ENCODE results near the gene SH3BP2. TPM values are rescaled to one million over a fixed set of nuclear protein-coding genes. Genes with fewer than 3 reads are reported as not detected.

SH3BP2 gene, protein sequence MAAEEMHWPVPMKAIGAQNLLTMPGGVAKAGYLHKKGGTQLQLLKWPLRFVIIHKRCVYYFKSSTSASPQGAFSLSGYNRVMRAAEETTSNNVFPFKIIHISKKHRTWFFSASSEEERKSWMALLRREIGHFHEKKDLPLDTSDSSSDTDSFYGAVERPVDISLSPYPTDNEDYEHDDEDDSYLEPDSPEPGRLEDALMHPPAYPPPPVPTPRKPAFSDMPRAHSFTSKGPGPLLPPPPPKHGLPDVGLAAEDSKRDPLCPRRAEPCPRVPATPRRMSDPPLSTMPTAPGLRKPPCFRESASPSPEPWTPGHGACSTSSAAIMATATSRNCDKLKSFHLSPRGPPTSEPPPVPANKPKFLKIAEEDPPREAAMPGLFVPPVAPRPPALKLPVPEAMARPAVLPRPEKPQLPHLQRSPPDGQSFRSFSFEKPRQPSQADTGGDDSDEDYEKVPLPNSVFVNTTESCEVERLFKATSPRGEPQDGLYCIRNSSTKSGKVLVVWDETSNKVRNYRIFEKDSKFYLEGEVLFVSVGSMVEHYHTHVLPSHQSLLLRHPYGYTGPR
- 35.4 TPM for polyA plus RNA-seq (2012; ENCODE audit: insufficient read depth, insufficient read length, low read depth)

DNA sequence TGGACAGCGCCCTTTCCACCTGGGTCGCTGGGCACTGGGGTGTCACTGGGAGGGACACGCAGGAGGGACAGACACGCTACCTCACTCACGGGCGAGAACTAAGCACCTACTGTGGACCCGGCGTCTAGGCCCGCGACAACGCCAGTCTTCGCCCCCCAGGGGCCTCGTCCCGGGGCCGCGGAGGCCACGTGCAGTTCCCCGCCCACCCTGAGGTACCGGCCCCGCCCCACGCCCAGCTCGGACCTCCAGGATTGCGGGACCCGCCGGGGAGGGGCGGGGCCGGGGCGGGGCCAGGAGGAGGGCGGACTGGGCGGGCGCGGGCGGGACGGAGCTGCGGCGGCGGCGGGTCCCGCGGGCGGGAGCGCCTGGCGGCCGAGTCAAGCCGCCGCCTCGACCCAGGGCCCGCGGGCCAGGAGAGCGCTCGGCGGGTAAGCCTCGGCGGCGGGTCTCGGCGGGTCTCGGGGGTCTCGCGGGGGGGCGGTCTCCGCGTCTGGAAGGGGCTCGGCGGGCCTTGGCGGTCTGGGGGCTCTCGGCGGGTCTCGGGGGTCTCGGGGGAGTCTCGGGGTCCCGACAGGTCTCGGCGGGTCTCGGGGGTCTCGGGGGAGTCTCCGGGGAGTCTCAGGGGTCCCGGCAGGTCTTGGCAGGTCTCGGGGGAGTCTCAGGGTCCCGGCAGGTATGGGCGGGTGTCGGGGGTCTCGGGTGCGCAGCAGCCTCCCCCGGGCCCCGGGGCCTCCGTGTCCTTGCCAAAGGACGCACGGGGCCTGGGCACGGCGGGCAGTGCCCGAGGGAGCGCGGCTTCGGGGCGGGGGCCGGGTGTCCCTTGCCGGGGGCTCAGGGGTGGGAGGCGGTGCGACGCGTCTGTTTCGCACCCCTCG lies at the start of gene SH3BP2:
SH3BP2 (plus strand) TSS at position 375 of the 875 bp plus-strand sequence. CDS start 27,533 bp downstream, outside the sequence.
- DNase-seq = peak; percentile 85
- TF ChIP-seq, protein P1, sequence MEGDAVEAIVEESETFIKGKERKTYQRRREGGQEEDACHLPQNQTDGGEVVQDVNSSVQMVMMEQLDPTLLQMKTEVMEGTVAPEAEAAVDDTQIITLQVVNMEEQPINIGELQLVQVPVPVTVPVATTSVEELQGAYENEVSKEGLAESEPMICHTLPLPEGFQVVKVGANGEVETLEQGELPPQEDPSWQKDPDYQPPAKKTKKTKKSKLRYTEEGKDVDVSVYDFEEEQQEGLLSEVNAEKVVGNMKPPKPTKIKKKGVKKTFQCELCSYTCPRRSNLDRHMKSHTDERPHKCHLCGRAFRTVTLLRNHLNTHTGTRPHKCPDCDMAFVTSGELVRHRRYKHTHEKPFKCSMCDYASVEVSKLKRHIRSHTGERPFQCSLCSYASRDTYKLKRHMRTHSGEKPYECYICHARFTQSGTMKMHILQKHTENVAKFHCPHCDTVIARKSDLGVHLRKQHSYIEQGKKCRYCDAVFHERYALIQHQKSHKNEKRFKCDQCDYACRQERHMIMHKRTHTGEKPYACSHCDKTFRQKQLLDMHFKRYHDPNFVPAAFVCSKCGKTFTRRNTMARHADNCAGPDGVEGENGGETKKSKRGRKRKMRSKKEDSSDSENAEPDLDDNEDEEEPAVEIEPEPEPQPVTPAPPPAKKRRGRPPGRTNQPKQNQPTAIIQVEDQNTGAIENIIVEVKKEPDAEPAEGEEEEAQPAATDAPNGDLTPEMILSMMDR (IDR thresholded peaks at IDR 0.05; ENCODE audit: low read depth, low read length) = no peak
- Histone ChIP-seq H3K4me1 (peaks cover 35% of the 10 kb centered on the region), H3K36me3 (no peaks in the 10 kb centered on the region), H3K27me3 (no peaks in the 10 kb centered on the region), H3K9me3 (no peaks in the 10 kb centered on the region), H3K4me3 (ENCODE audit: low read depth, low read length) (peak within 1 kb of the TSS; percentile 47)

DNA sequence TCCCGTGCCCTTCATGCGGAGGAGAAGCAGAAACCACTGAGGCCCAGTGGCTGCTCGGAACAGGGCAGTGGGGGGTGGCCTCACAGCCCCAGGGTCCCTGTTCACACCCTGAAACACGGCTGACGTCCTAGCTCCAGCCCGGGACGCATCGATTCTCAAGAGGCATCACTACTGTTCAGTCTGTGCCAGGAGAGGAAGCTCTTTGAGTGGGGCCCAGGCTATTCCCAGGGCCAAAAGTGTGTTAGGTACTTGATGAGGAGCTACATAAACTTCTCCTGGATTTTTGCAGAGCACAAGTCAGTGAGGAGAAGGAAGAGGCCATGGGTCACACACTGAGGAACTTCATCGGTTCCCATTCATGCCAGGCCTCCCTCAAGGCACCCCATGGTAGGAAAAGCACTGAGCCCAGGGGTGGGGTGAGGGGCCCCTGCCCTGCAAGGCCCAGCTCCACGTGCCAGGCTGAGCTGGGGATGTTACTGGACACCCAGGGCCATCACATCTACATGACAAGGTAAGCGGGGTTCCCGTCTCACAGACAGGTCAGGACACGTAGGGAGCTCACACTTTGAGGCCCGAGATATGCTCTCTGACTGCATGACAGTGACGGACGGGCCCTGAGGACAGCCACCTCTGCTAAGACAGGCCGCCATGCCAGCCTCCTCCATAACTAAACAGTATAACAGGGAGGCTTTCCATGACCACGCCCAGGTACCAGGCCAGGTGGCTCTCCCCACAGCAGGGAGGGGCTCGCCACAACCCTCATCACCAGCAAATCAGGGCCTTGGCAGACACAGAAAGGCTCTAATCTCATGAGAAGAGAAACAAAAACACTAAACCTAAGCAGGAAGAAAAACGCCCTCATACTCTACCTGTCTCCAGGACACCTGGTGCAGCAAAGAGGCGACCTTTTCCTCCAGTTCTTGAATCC lies 49.1 kb upstream of the SH3BP2 start:
- Histone ChIP-seq H3K4me1 (peaks cover 23% of the 10 kb centered on the region), H3K4me3 (ENCODE audit: low read depth, low read length) (no peak overlapping the region), H3K9me3 (no peaks in the 10 kb centered on the region), H3K36me3 (peaks cover 48% of the 10 kb centered on the region), H3K27me3 (no peaks in the 10 kb centered on the region)
- DNase-seq = no peak
- TF ChIP-seq, protein P1 (IDR thresholded peaks at IDR 0.05; ENCODE audit: low read depth, low read length) = no peak

DNA sequence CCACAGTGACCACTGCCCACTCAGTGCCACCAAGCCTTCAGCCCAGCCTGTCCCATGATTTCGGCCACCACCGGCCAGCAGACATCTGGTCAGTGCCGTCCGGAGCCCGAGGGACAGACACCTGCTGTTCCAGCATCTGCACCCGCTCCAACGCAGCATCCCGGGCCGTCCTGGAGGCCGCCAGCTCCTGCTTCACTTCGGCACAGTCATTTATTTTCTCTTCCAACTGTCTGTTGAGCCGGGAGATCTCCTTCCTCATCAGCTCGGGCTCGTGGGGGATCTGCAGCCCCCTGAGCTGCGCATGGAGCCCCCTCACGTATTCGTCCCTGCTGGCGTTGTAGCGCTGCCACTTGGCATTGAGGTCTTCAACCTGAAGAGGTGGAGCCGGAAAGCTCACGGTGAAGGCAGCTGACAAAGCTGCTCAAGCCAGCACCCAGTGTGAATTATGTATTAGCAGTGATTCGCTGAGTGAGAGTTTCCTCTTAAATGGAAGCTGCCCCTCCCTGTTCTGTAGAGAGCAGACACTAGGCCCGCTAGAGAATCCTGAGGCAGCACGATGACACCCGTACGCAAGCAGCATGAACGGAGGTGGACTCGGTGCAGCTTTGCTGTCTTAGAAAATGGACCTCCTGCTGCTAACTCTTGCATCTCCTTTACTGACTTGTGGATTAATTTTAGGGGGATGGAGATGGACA lies 48.2 kb upstream of the SH3BP2 start:
- TF ChIP-seq, protein P1 (IDR thresholded peaks at IDR 0.05; ENCODE audit: low read depth, low read length) = no peak
- no peak for DNase-seq
- Histone ChIP-seq H3K9me3 (no peaks in the 10 kb centered on the region), H3K27me3 (no peaks in the 10 kb centered on the region), H3K36me3 (peaks cover 48% of the 10 kb centered on the region), H3K4me3 (ENCODE audit: low read depth, low read length) (no peak overlapping the region), H3K4me1 (peaks cover 23% of the 10 kb centered on the region)

DNA sequence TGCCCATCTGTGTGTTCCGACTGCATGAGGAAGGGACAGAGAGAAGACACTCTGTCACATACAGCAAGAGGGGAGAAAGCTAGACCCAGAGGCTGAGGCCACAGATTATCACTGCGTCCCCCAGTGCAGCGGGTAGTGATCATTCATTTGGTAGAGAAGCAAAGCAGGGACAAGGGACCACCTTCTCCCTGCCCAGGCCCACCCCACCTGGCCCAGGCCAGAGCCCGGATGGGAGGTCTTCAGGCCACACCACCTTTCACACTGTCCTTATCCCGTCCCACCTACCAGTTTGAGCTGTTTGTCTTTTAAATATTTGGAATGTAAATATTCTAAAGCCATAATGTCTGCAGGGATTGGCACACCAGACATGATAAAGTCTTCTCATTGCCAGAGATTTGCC lies 47.4 kb upstream of the SH3BP2 start:
- H3K9me3 ChIP-seq = no peaks in the 10 kb centered on the region
- H3K36me3 ChIP-seq = peaks cover 48% of the 10 kb centered on the region
- TF ChIP-seq, protein P1 (IDR thresholded peaks at IDR 0.05; ENCODE audit: low read depth, low read length) = no peak
- no peaks in the 10 kb centered on the region for H3K27me3 ChIP-seq
- DNase-seq = no peak
- H3K4me3 ChIP-seq (ENCODE audit: low read depth, low read length) = no peak overlapping the region
- H3K4me1 ChIP-seq = peaks cover 23% of the 10 kb centered on the region
